ENCODE data around the gene CCDC137. TPM values are rescaled to one million over a fixed set of nuclear protein-coding genes. Genes with fewer than 3 reads are reported as not detected.

CCDC137 gene
- total and polyA plus RNA-seq, 2 donors (not counting 1 experiment from before 2014, with no cell fraction given) = 6.9 to 9.8 TPM

- no peak for DNase-seq (ENCODE audit: low read depth in 2 of 2)
- Histone ChIP-seq H3K9me3 (ENCODE audit: control insufficient read depth, insufficient read depth, low read depth, low read length) (no peaks in the 10 kb centered on the region), H3K4me1 (ENCODE audit: control insufficient read depth, extremely low read depth, insufficient read depth, low read length) (peaks cover 9% of the 10 kb centered on the region), H3K36me3 (ENCODE audit: control insufficient read depth, insufficient read depth, low read length) (peaks cover 57% of the 10 kb centered on the region), H3K4me2 (ENCODE audit: extremely low read depth, insufficient read depth, low read length) (no peak overlapping the region), H3K27ac (ENCODE audit: insufficient read depth, low read length) (no peak overlapping the region), H2AFZ (ENCODE audit: low read length) (no peak overlapping the region), H3K27me3 (ENCODE audit: control insufficient read depth, insufficient read depth, low read length) (no peaks in the 10 kb centered on the region), H3K79me2 (ENCODE audit: control insufficient read depth, insufficient read depth, low read length) (peaks cover 64% of the 10 kb centered on the region), H3K9ac (ENCODE audit: insufficient read depth, low read length) (no peak overlapping the region), H3K4me3 (replicated peaks in 1 of 4; ENCODE audit: control extremely low read depth in 1 of 4, insufficient read depth in 1 of 4, low read depth in 3 of 4, low read length in 4 of 4) (no peak overlapping the region), H4K20me1 (ENCODE audit: control insufficient read depth, extremely low read depth, insufficient read depth, low read length) (peaks cover 2% of the 10 kb centered on the region)
- TF ChIP-seq CTCF (conservative IDR thresholded peaks at IDR 0.05 in 1 of 2, IDR thresholded peaks at IDR 0.05 in 1 of 2; ENCODE audit: low read depth in 1 of 2, low read length in 2 of 2) (no peak), EZH2 (IDR thresholded peaks at IDR 0.05; ENCODE audit: low read length, missing control alignments) (no peak)
These were observed 22.1 kb downstream of the CCDC137 start for GRCh38 chr17:81688616-81689015.

GRCh38 chr17:81690066-81690465 is 23.5 kb downstream of the CCDC137 start:
- H3K36me3 ChIP-seq (ENCODE audit: control insufficient read depth, insufficient read depth, low read length) = peaks cover 66% of the 10 kb centered on the region
- DNase-seq (ENCODE audit: low read depth in 2 of 2) = no peak
- no peak for TF ChIP-seq CTCF (conservative IDR thresholded peaks at IDR 0.05 in 1 of 2, IDR thresholded peaks at IDR 0.05 in 1 of 2; ENCODE audit: low read depth in 1 of 2, low read length in 2 of 2)
- no peak for TF ChIP-seq EZH2 (IDR thresholded peaks at IDR 0.05; ENCODE audit: low read length, missing control alignments)

GRCh38 chr17:81690549-81690948 is 24.0 kb downstream of the CCDC137 start:
- TF ChIP-seq CTCF (conservative IDR thresholded peaks at IDR 0.05 in 1 of 2, IDR thresholded peaks at IDR 0.05 in 1 of 2; ENCODE audit: low read depth in 1 of 2, low read length in 2 of 2) (no peak), EZH2 (IDR thresholded peaks at IDR 0.05; ENCODE audit: low read length, missing control alignments) (no peak)
- Histone ChIP-seq H4K20me1 (ENCODE audit: control insufficient read depth, extremely low read depth, insufficient read depth, low read length) (no peaks in the 10 kb centered on the region), H3K4me1 (ENCODE audit: control insufficient read depth, extremely low read depth, insufficient read depth, low read length) (no peaks in the 10 kb centered on the region), H3K9ac (ENCODE audit: insufficient read depth, low read length) (no peak overlapping the region), H3K27ac (ENCODE audit: insufficient read depth, low read length) (no peak overlapping the region), H3K4me2 (ENCODE audit: extremely low read depth, insufficient read depth, low read length) (no peak overlapping the region), H3K27me3 (ENCODE audit: control insufficient read depth, insufficient read depth, low read length) (no peaks in the 10 kb centered on the region), H3K79me2 (ENCODE audit: control insufficient read depth, insufficient read depth, low read length) (peaks cover 51% of the 10 kb centered on the region), H3K36me3 (ENCODE audit: control insufficient read depth, insufficient read depth, low read length) (peaks cover 68% of the 10 kb centered on the region), H3K9me3 (ENCODE audit: control insufficient read depth, insufficient read depth, low read depth, low read length) (no peaks in the 10 kb centered on the region), H3K4me3 (replicated peaks in 1 of 4; ENCODE audit: control extremely low read depth in 1 of 4, insufficient read depth in 1 of 4, low read depth in 3 of 4, low read length in 4 of 4) (no peak overlapping the region), H2AFZ (ENCODE audit: low read length) (no peak overlapping the region)
- DNase-seq (ENCODE audit: low read depth in 2 of 2) = no peak

More at GRCh38 chr17:81690066-81690465, 23.5 kb downstream of the CCDC137 start:
- Histone ChIP-seq H3K9me3 (ENCODE audit: control insufficient read depth, insufficient read depth, low read depth, low read length) (no peaks in the 10 kb centered on the region), H3K79me2 (ENCODE audit: control insufficient read depth, insufficient read depth, low read length) (peaks cover 56% of the 10 kb centered on the region), H3K4me1 (ENCODE audit: control insufficient read depth, extremely low read depth, insufficient read depth, low read length) (peaks cover 3% of the 10 kb centered on the region), H3K27me3 (ENCODE audit: control insufficient read depth, insufficient read depth, low read length) (no peaks in the 10 kb centered on the region), H2AFZ (ENCODE audit: low read length) (no peak overlapping the region), H3K4me2 (ENCODE audit: extremely low read depth, insufficient read depth, low read length) (no peak overlapping the region), H4K20me1 (ENCODE audit: control insufficient read depth, extremely low read depth, insufficient read depth, low read length) (peaks cover 2% of the 10 kb centered on the region), H3K9ac (ENCODE audit: insufficient read depth, low read length) (no peak overlapping the region), H3K27ac (ENCODE audit: insufficient read depth, low read length) (no peak overlapping the region), H3K4me3 (replicated peaks in 1 of 4; ENCODE audit: control extremely low read depth in 1 of 4, insufficient read depth in 1 of 4, low read depth in 3 of 4, low read length in 4 of 4) (no peak overlapping the region)
